ENCODE data around the gene FCMR. TPM values are rescaled to one million over a fixed set of nuclear protein-coding genes. Genes with fewer than 3 reads are reported as not detected.
A peak's percentile ranks its signal among the peaks of the same experiment; 100 is the strongest.

Gene FCMR
- total RNA-seq, 4 donors from 2014 or later: 0.88 to 4.2 (median 1.00) TPM; not detected in 1

- H3K9me3 ChIP-seq: no peaks in the 10 kb centered on the region
- intact Hi-C loops (cut with DNase I): no loop called here
- no peak for TF ChIP-seq CTCF (IDR thresholded peaks at IDR 0.05)
- TF ChIP-seq POLR2A (IDR thresholded peaks at IDR 0.05): no peak
- 85 to 91% methylated on average over 4 of the region's 4 CpGs for WGBS, 2 donors
- no peaks in the 10 kb centered on the region for H3K36me3 ChIP-seq
- DNase-seq: no peak
- H3K4me3 ChIP-seq: peak overlapping the region in 1 of 4 donors; percentile 43
- H3K27me3 ChIP-seq: peaks cover 0 to 21% (median 0%) of the 10 kb centered on the region in 4 donors
- peaks cover 0 to 10% (median 1%) of the 10 kb centered on the region in 3 donors for H3K4me1 ChIP-seq
- H3K27ac ChIP-seq: no peak overlapping the region
These were observed 24.0 kb upstream of the FCMR start for GRCh38 chr1:206945779-206946178.

GRCh38 chr1:206944703-206945102 is 23.0 kb upstream of the FCMR start:
- 83 to 92% methylated on average over 5 of the region's 5 CpGs for WGBS, 2 donors
- peak overlapping the region in 1 of 4 donors; percentile 43 for H3K4me3 ChIP-seq

GRCh38 chr1:206941766-206942418 is 20.2 kb upstream of the FCMR start:
- DNase-seq: no peak
- WGBS, 2 donors: 39 to 45% methylated on average over 5 of the region's 6 CpGs
- Histone ChIP-seq H3K4me3 (no peak overlapping the region), H3K4me1 (peaks cover 0 to 22% (median 12%) of the 10 kb centered on the region in 3 donors), H3K36me3 (no peaks in the 10 kb centered on the region), H3K27me3 (peaks cover 0 to 19% (median 0%) of the 10 kb centered on the region in 4 donors), H3K9me3 (no peaks in the 10 kb centered on the region), H3K27ac (peak overlapping the region in 1 of 4 donors; percentile 37)
- intact Hi-C loops (cut with DNase I): no loop called here
- TF ChIP-seq CTCF (IDR thresholded peaks at IDR 0.05) (no peak), POLR2A (IDR thresholded peaks at IDR 0.05) (no peak)

More at GRCh38 chr1:206944703-206945102, 23.0 kb upstream of the FCMR start:
- peaks cover 0 to 21% (median 12%) of the 10 kb centered on the region in 3 donors for H3K4me1 ChIP-seq
- peaks cover 0 to 21% (median 0%) of the 10 kb centered on the region in 4 donors for H3K27me3 ChIP-seq
- DNase-seq: no peak
- no peak overlapping the region for H3K27ac ChIP-seq
- TF ChIP-seq CTCF (IDR thresholded peaks at IDR 0.05) (no peak), POLR2A (IDR thresholded peaks at IDR 0.05) (no peak)
- no peaks in the 10 kb centered on the region for H3K36me3 ChIP-seq
- no peaks in the 10 kb centered on the region for H3K9me3 ChIP-seq
- intact Hi-C loops (cut with DNase I): no loop called here

- no peak for DNase-seq
These were observed 18.8 kb upstream of the FCMR start for GRCh38 chr1:206940588-206940936.

More at GRCh38 chr1:206940588-206940936, 18.8 kb upstream of the FCMR start:
- Histone ChIP-seq H3K27ac (peak overlapping the region; percentile 51 to 67 (median 57)), H3K4me1 (peaks cover 0 to 22% (median 12%) of the 10 kb centered on the region in 3 donors), H3K9me3 (no peaks in the 10 kb centered on the region), H3K27me3 (peaks cover 0 to 10% (median 0%) of the 10 kb centered on the region in 4 donors), H3K36me3 (no peaks in the 10 kb centered on the region), H3K4me3 (no peak overlapping the region)
- TF ChIP-seq POLR2A (IDR thresholded peaks at IDR 0.05): no peak
- no peak for TF ChIP-seq CTCF (IDR thresholded peaks at IDR 0.05)
- 86 to 97% methylated on average over 3 of the region's 3 CpGs for WGBS, 2 donors
- intact Hi-C loops (cut with DNase I): no loop called here
